Adrenal gland (tissue), 12 donors: ENCODE measurements around the gene TAF13. TPM values are rescaled to one million over a fixed set of nuclear protein-coding genes. Genes with fewer than 3 reads are reported as not detected.
"Not testable (repeated sequence)": the region's sequence is repeated elsewhere in the genome, so short reads cannot be mapped to it uniquely, and the experiment has no call there.

Experiments
- DNase-seq, 7 donors: peaks; one replicate each; pipeline ENCODE4 v3.0.0-alpha.2; 2019 to 2020
- H3K27ac ChIP-seq, 5 donors: fragments of 200-600 bp; sonication (generic) in 4 of 5; 1 replicate in 3 of 5; 2 replicates in 2 of 5; pipeline versions ENCODE4 v1.5.1 to v1.8.0; 2016 to 2020; ENCODE audit warnings: mild to moderate bottlenecking in 1 of 5
- H3K27me3 ChIP-seq: fragments of 200-600 bp; 2 replicates; pipeline ENCODE4 v1.8.0; 2021
- H3K36me3 ChIP-seq, 2 donors: fragments of 200-600 bp; replicated peaks in 1 of 2; 1 replicate in 1 of 2; 2 replicates in 1 of 2; pipeline versions ENCODE4 v1.5.1 to v1.8.0; 2018 to 2022
- H3K4me1 ChIP-seq, 2 donors: fragments of 200-600 bp; replicated peaks in 1 of 2; 1 replicate in 1 of 2; 2 replicates in 1 of 2; pipeline versions ENCODE4 v1.5.1 to v1.8.0; 2018 to 2021
- H3K4me3 ChIP-seq, 4 donors: fragments of 200-600 bp; sonication (generic) in 3 of 4; one replicate each; pipeline ENCODE4 v1.5.1; 2016 to 2018
- H3K9me3 ChIP-seq, 3 donors: fragments of 200-600 bp; sonication (generic) in 1 of 3; replicated peaks in 1 of 3; 1 replicate in 2 of 3; 2 replicates in 1 of 3; pipeline versions ENCODE4 v1.5.1 to v1.8.0; 2016 to 2021
- CTCF ChIP-seq, 6 experiments: fragments of 450-650 bp in 4 of 6; fragments of 200-600 bp in 2 of 6; sonication (generic) in 1 of 6; IDR thresholded peaks; 1 replicate in 5 of 6; 2 replicates in 1 of 6; pipeline versions ENCODE4 v1.5.1 to v1.8.0; 2016 to 2021; ENCODE audit warnings: antibody characterized with exemption in 6 of 6, mild to moderate bottlenecking in 2 of 6, moderate library complexity in 1 of 6
- POLR2A ChIP-seq, 2 donors: fragments of 450-650 bp; IDR thresholded peaks; one replicate each; pipeline ENCODE4 v1.6.1; 2017; ENCODE audit warnings: antibody characterized with exemption in 2 of 2, mild to moderate bottlenecking in 2 of 2, moderate library complexity in 1 of 2
- WGBS, 4 donors: extraction: QIAGEN DNeasy Blood & Tissue Kit in 2 of 4; methylation state at CpG; one replicate each; pipeline versions ENCODE4 v1.1.5 to v1.1.7; 2013 to 2017; 5-methylcytosine and 5-hydroxymethylcytosine counted together
- intact Hi-C, 2 donors: fragments of 100-400 bp; cut with DNase I; formaldehyde crosslinking; loops; one replicate each; pipeline versions ENCODE4 v1.14.1 to v1.15.0; 2022 to 2023
- polyA plus RNA-seq, 3 donors: library from polyadenylated mRNA; stranded (reverse); fragments of 200-250 nt in 2 of 3; fragments of 350-450 nt in 1 of 3; fragmentation: Illumina TruSeq in 1 of 3; extraction: RNeasy Lipid Tissue Mini Kit (QIAGEN cat#74804) in 1 of 3; gene quantifications; one replicate each; pipeline ENCODE4 v1.2.3, GENCODE V29; 2013 to 2014
- small RNA-seq, 2 donors: library from RNA; depleted of rRNA; stranded (forward); fragments of <200 nt; gene quantifications; one replicate each; pipeline ENCODE3, GENCODE V24; 2016
- total RNA-seq, 9 donors: library from RNA; depleted of rRNA in 4 of 9; stranded (reverse); fragments of >200 nt in 4 of 9; fragments of 120-200 nt in 1 of 9; fragmentation: NEBNext Ultra II Directional in 1 of 9; extraction: Animal tissue kit (Norgen Biotek cat#: 25700) in 1 of 9; gene quantifications; one replicate each; pipeline versions ENCODE4 v1.1.0 to v1.2.4, GENCODE V29; 2013 to 2023
- donor health status: healthy with polysubstance abuse.
- donor health status: Bipolar disorder and iron deficiency.
- donor health status: DM: yes; HTN: yes; CAD: no.
- donor health status: DM: no; HTN: no; CAD: no.
- donor health status: DM: no; HTN: no; CAD: no.
- donor health status: DM: yes; HTN: yes; CAD: no.

Gene TAF13
- total and polyA plus RNA-seq, 12 donors = 11.7 to 96.5 (median 31.1) TPM

- H3K27ac ChIP-seq = no peak overlapping the region
- H3K27me3 ChIP-seq = no peaks in the 10 kb centered on the region
- no peaks in the 10 kb centered on the region for H3K4me1 ChIP-seq
- intact Hi-C loops = no loop called here
- H3K36me3 ChIP-seq = no peaks in the 10 kb centered on the region
- DNase-seq = no peak
- no peak overlapping the region for H3K4me3 ChIP-seq
- no peaks in the 10 kb centered on the region for H3K9me3 ChIP-seq
- 96 to 100% (median 97%) methylated on average over 2 of the region's 2 CpGs for WGBS, 4 donors
- TF ChIP-seq CTCF (IDR thresholded peaks at IDR 0.05) (no peak), POLR2A (IDR thresholded peaks at IDR 0.05) (no peak)
Measured at GRCh38 chr1:109024646-109025045, 51.2 kb downstream of the TAF13 start.

- Histone ChIP-seq H3K27ac (no peak overlapping the region), H3K9me3 (no peaks in the 10 kb centered on the region), H3K36me3 (peaks cover 0 to 6% of the 10 kb centered on the region in 2 donors), H3K4me3 (no peak overlapping the region), H3K27me3 (no peaks in the 10 kb centered on the region), H3K4me1 (no peaks in the 10 kb centered on the region)
- TF ChIP-seq POLR2A (IDR thresholded peaks at IDR 0.05) (no peak), CTCF (IDR thresholded peaks at IDR 0.05) (no peak)
- intact Hi-C loops = no loop called here
- DNase-seq = no peak
- 88 to 92% (median 90%) methylated on average over 3 of the region's 3 CpGs for WGBS, 4 donors
Measured at GRCh38 chr1:109020693-109021257, 55.0 kb downstream of the TAF13 start.

- peaks cover 0 to 17% of the 10 kb centered on the region in 2 donors for H3K36me3 ChIP-seq
- intact Hi-C loops = not testable (repeated sequence)
- 94 to 98% (median 96%) methylated on average over 6 of the region's 6 CpGs for WGBS, 4 donors
Measured at GRCh38 chr1:109017719-109018118, 58.1 kb downstream of the TAF13 start.

GRCh38 chr1:109017134-109017533 is 58.7 kb downstream of the TAF13 start:
- TF ChIP-seq POLR2A (IDR thresholded peaks at IDR 0.05) = no peak
- TF ChIP-seq CTCF (IDR thresholded peaks at IDR 0.05) = no peak
- intact Hi-C loops = no loop called here
- H3K36me3 ChIP-seq = peaks cover 0 to 20% of the 10 kb centered on the region in 2 donors

More at GRCh38 chr1:109017719-109018118, 58.1 kb downstream of the TAF13 start:
- not testable (repeated sequence) for H3K4me3 ChIP-seq, H3K4me1 ChIP-seq, H3K27ac ChIP-seq, DNase-seq, H3K27me3 ChIP-seq, H3K9me3 ChIP-seq

More at GRCh38 chr1:109017134-109017533, 58.7 kb downstream of the TAF13 start:
- Histone ChIP-seq H3K4me1 (no peaks in the 10 kb centered on the region), H3K27me3 (no peaks in the 10 kb centered on the region), H3K9me3 (no peaks in the 10 kb centered on the region), H3K4me3 (no peak overlapping the region), H3K27ac (no peak overlapping the region)
- WGBS, 4 donors = 90 to 100% (median 98%) methylated on average over 1 of the region's 1 CpG
- peak in 3 of 7 donors; percentile 11 to 32 (median 14) for DNase-seq

Small RNA genes lying within 50 kb of the gene (small RNA-seq; reads per million reads assigned to genes)
- gene AL356488.2 = 0 reads per million in 2 donors
- gene BX679664.1 = 0 reads per million in 2 donors

Other genes starting within 250 kb of the TAF13 start
- gene AKNAD1, start 218.9 kb downstream of the TAF13 start, total RNA-seq = 1 to 10 TPM in 4 of 9 donors, under 1 TPM in 2, not detected in 3; 0.46 to 2.6 (median 1.3) TPM
- gene AKNAD1, start 218.9 kb downstream of the TAF13 start, polyA plus RNA-seq = 1 to 10 TPM in 2 of 3 donors, under 1 TPM in 1; 0.35 to 8.5 (median 3.3) TPM
- 10 to 100 TPM in 4 of 9 donors, 1 to 10 TPM in 5; 1.9 to 29.1 (median 7.7) TPM for gene GPSM2, start 199.0 kb downstream of the TAF13 start, total RNA-seq
- gene GPSM2, start 199.0 kb downstream of the TAF13 start, polyA plus RNA-seq = 1 to 10 TPM; 1.4 to 4.3 (median 3.7) TPM
- 10 to 100 TPM; 29.2 to 51.8 (median 43.7) TPM for gene CLCC1, start 112.5 kb downstream of the TAF13 start, total RNA-seq
- gene CLCC1, start 112.5 kb downstream of the TAF13 start, polyA plus RNA-seq = 10 to 100 TPM; 13.9 to 48.5 (median 37.0) TPM
- gene WDR47, start 33.9 kb downstream of the TAF13 start, total RNA-seq = 10 to 100 TPM in 6 of 9 donors, 1 to 10 TPM in 3; 8.2 to 16.0 (median 10.9) TPM
- gene WDR47, start 33.9 kb downstream of the TAF13 start, polyA plus RNA-seq = 10 to 100 TPM in 1 of 3 donors, 1 to 10 TPM in 2; 2.4 to 11.8 (median 2.7) TPM
- gene TMEM167B, start 14.8 kb upstream of the TAF13 start, total RNA-seq = 10 to 100 TPM; 30.0 to 92.1 (median 58.1) TPM
- gene TMEM167B, start 14.8 kb upstream of the TAF13 start, polyA plus RNA-seq = 100 to 1,000 TPM in 1 of 3 donors, 10 to 100 TPM in 2; 14.2 to 106 (median 16.9) TPM
- 1 to 10 TPM in 6 of 9 donors, under 1 TPM in 3; 0.09 to 9.9 (median 1.4) TPM for gene ELAPOR1, start 38.1 kb upstream of the TAF13 start, total RNA-seq
- gene ELAPOR1, start 38.1 kb upstream of the TAF13 start, polyA plus RNA-seq = 10 to 100 TPM in 1 of 3 donors, 1 to 10 TPM in 2; 1.4 to 11.2 (median 5.6) TPM
- gene SARS1, start 137.9 kb upstream of the TAF13 start, total RNA-seq = 100 to 1,000 TPM; 135 to 216 (median 154) TPM
- 100 to 1,000 TPM in 1 of 3 donors, 10 to 100 TPM in 2; 64.3 to 211 (median 69.0) TPM for gene SARS1, start 137.9 kb upstream of the TAF13 start, polyA plus RNA-seq
- gene CELSR2, start 173.5 kb upstream of the TAF13 start, total RNA-seq = 1 to 10 TPM in 8 of 9 donors, under 1 TPM in 1; 0.89 to 9.1 (median 5.1) TPM
- 1 to 10 TPM; 1.7 to 6.3 (median 1.8) TPM for gene CELSR2, start 173.5 kb upstream of the TAF13 start, polyA plus RNA-seq
- gene PSRC1, start 207.1 kb upstream of the TAF13 start, total RNA-seq = 10 to 100 TPM in 1 of 9 donors, 1 to 10 TPM in 7, under 1 TPM in 1; 0.52 to 13.2 (median 2.6) TPM
- 1 to 10 TPM; 1.7 to 5.8 (median 2.4) TPM for gene PSRC1, start 207.1 kb upstream of the TAF13 start, polyA plus RNA-seq
- 10 to 100 TPM in 1 of 9 donors, under 1 TPM in 3, not detected in 5; 0.32 to 12.3 (median 0.51) TPM for gene MYBPHL, start 231.0 kb upstream of the TAF13 start, total RNA-seq
- gene MYBPHL, start 231.0 kb upstream of the TAF13 start, polyA plus RNA-seq = under 1 TPM in 2 of 3 donors, not detected in 1; 0.35 to 0.98 TPM